ENCODE data around the gene ADK. TPM values are rescaled to one million over a fixed set of nuclear protein-coding genes. Genes with fewer than 3 reads are reported as not detected.

Gene ADK
- total and polyA plus RNA-seq, 2 of the 4 experiments (the other 2 are of a cell fraction) = 30.6 to 40.9 TPM

- Histone ChIP-seq H3K4me3 (ENCODE audit: insufficient read depth, low read depth, low read length) (no peak overlapping the region), H2BK5ac (ENCODE audit: low read depth, low read length, poor library complexity, severe bottlenecking) (no peak overlapping the region), H2BK15ac (ENCODE audit: low read depth, low read length) (no peak overlapping the region), H2AFZ (replicated peaks; ENCODE audit: low read length, poor library complexity) (no peak overlapping the region), H3K4me1 (ENCODE audit: control insufficient read depth, insufficient read depth, low read length) (no peaks in the 10 kb centered on the region), H3K9me3 (ENCODE audit: control insufficient read depth, insufficient read depth, low read length) (no peaks in the 10 kb centered on the region), H3K79me1 (ENCODE audit: low read depth in 1 of 2, low read length in 2 of 2) (no peaks in the 10 kb centered on the region), H3K14ac (replicated peaks; ENCODE audit: low read depth, low read length) (no peak overlapping the region), H4K91ac (ENCODE audit: insufficient read depth, low read depth, low read length) (no peak overlapping the region), H2AK9ac (replicated peaks; ENCODE audit: low read depth, low read length, poor library complexity) (no peak overlapping the region), H2BK120ac (ENCODE audit: low read depth, low read length) (no peak overlapping the region), H3K27me3 (ENCODE audit: control insufficient read depth, insufficient read depth, low read length) (no peaks in the 10 kb centered on the region), H3K36me3 (ENCODE audit: control insufficient read depth, insufficient read depth, low read length) (no peaks in the 10 kb centered on the region), H3K4ac (ENCODE audit: low read depth, low read length) (no peak overlapping the region), H3K9me1 (ENCODE audit: insufficient read depth, low read length) (peaks cover 6% of the 10 kb centered on the region; the same call in 1 of the 2 replicates), H4K8ac (ENCODE audit: low read depth in 2 of 2, low read length in 2 of 2) (no peak overlapping the region), H2AK5ac (ENCODE audit: low read depth, low read length) (no peak overlapping the region), H3K23ac (ENCODE audit: low read depth, low read length) (no peak overlapping the region), H4K5ac (ENCODE audit: low read depth, low read length) (no peak overlapping the region), H3K27ac (ENCODE audit: insufficient read depth, low read length) (no peak overlapping the region), H3K56ac (ENCODE audit: extremely low read depth, insufficient read depth, low read length) (no peak overlapping the region), H2BK20ac (ENCODE audit: low read depth, low read length) (no peak overlapping the region), H3K4me2 (ENCODE audit: low read depth, low read length) (no peak overlapping the region), H3K9ac (ENCODE audit: low read depth, low read length) (no peak overlapping the region), H4K20me1 (ENCODE audit: insufficient read depth, low read length) (no peaks in the 10 kb centered on the region), H3K18ac (ENCODE audit: low read depth, low read length) (no peak overlapping the region)
- intact Hi-C loops (cut with micrococcal nuclease) (no loop called here), in situ Hi-C loops (cut with MboI; ENCODE audit: low sequenced_read_pairs) (no loop called here), dilution Hi-C loops (cut with HindIII; ENCODE audit: low sequenced_read_pairs, unreplicated experiment) (no loop called here)
- no peak for TF ChIP-seq RCOR1 (IDR thresholded peaks at IDR 0.05; ENCODE audit: insufficient replicate concordance, low read length)
- TF ChIP-seq MAZ (IDR thresholded peaks at IDR 0.05; ENCODE audit: borderline replicate concordance, low read depth, low read length) = no peak
- no peak for TF ChIP-seq CHD1 (IDR thresholded peaks at IDR 0.05; ENCODE audit: low read depth, low read length)
- TF ChIP-seq MAFK (IDR thresholded peaks at IDR 0.05; ENCODE audit: low read depth, low read length) = no peak
- no peak for TF ChIP-seq ELK1 (IDR thresholded peaks at IDR 0.05; ENCODE audit: borderline replicate concordance, low read depth, low read length)
- TF ChIP-seq MXI1 (IDR thresholded peaks at IDR 0.05; ENCODE audit: borderline replicate concordance, low read depth, low read length) = no peak
- no peak for TF ChIP-seq POLR2A (IDR thresholded peaks at IDR 0.05; ENCODE audit: low read depth, low read length)
- TF ChIP-seq CEBPB (IDR thresholded peaks at IDR 0.05; ENCODE audit: low read depth, low read length) = no peak
- TF ChIP-seq SMC3 (IDR thresholded peaks at IDR 0.05; ENCODE audit: low read depth, low read length) = no peak
- TF ChIP-seq NFE2L2 (IDR thresholded peaks at IDR 0.05; ENCODE audit: low read depth, low read length) = no peak
- TF ChIP-seq RFX5 (IDR thresholded peaks at IDR 0.05; ENCODE audit: low read depth, low read length) = no peak
- no peak for TF ChIP-seq RAD21 (IDR thresholded peaks at IDR 0.05; ENCODE audit: low read length)
- 66% methylated on average over 2 of the region's 4 CpGs; no CpG with 5 or more reads in 1 of the 2 experiments for WGBS, 2 experiments (ENCODE audit: extremely low coverage in 2 of 2, insufficient read length in 1 of 2)
- ATAC-seq (ENCODE audit: low read depth) (no peak), DNase-seq (no peak)
- BruUV-seq (replicated peaks) = no TSS peak
- ChIA-PET CTCF (no interaction called here), POLR2A (ENCODE audit: unreplicated experiment) (no interaction called here)
Observed at GRCh38 chr10:74745449-74745848, 594.4 kb downstream of the ADK start.

Measured in IMR-90 (cell line).